Large intestine (tissue), 3 donors: ENCODE results near the gene LIMCH1. TPM values are rescaled to one million over a fixed set of nuclear protein-coding genes. Genes with fewer than 3 reads are reported as not detected.

Experiments
- DNase-seq, 2 donors: peaks; one replicate each; pipeline versions ENCODE4 v3.0.0 to v3.0.0-alpha.2; 2013
- H3K27ac ChIP-seq: one replicate; pipeline ENCODE4 v1.5.1; 2013; ENCODE audit warnings: low read length
- H3K27me3 ChIP-seq: 2 replicates; pipeline ENCODE4 v1.6.1; 2013; ENCODE audit warnings: low read length; ENCODE audit not compliant: control insufficient read depth, insufficient read depth
- H3K36me3 ChIP-seq: 2 replicates; pipeline ENCODE4 v1.6.1; 2013; ENCODE audit warnings: low read length; ENCODE audit not compliant: control insufficient read depth, insufficient read depth
- H3K4me1 ChIP-seq: one replicate; pipeline ENCODE4 v1.6.1; 2013; ENCODE audit warnings: low read length; ENCODE audit not compliant: control insufficient read depth, insufficient read depth
- H3K4me3 ChIP-seq: one replicate; pipeline ENCODE4 v1.5.1; 2013; ENCODE audit warnings: low read length
- H3K9me3 ChIP-seq: one replicate; pipeline ENCODE4 v1.6.1; 2013; ENCODE audit warnings: mild to moderate bottlenecking, low read depth, low read length, moderate library complexity; ENCODE audit not compliant: control insufficient read depth
- WGBS: methylation state at CpG from one replicate; pipeline ENCODE4 v1.1.5; 2013; ENCODE audit warnings: low lambda C conversion rate; ENCODE audit not compliant: insufficient coverage; 5-methylcytosine and 5-hydroxymethylcytosine counted together
- polyA plus RNA-seq: library from polyadenylated mRNA; unstranded; fragments of 120-200 nt; gene quantifications from one replicate; pipeline ENCODE4 v1.2.1, GENCODE V29; 2013

LIMCH1 gene
- polyA plus RNA-seq, 1 donor, result 18.6 TPM

GRCh38 chr4:41652971-41653370 lies 115.0 kb downstream of the LIMCH1 start:
- H3K9me3 ChIP-seq, result no peaks in the 10 kb centered on the region
- WGBS, result no CpG with 5 or more reads among the region's 1 CpG

GRCh38 chr4:41653523-41653922 lies 115.6 kb downstream of the LIMCH1 start:
- H3K4me1 ChIP-seq, result no peaks in the 10 kb centered on the region
- H3K27me3 ChIP-seq, result peaks cover 3% of the 10 kb centered on the region
- no CpG with 5 or more reads among the region's 6 CpGs for WGBS
- no peak overlapping the region for H3K4me3 ChIP-seq
- no peaks in the 10 kb centered on the region for H3K9me3 ChIP-seq
- no peaks in the 10 kb centered on the region for H3K36me3 ChIP-seq
- DNase-seq, result no peak
- H3K27ac ChIP-seq, result no peak overlapping the region

More at GRCh38 chr4:41652971-41653370, 115.0 kb downstream of the LIMCH1 start:
- no peak for DNase-seq
- Histone ChIP-seq H3K4me3 (no peak overlapping the region), H3K36me3 (no peaks in the 10 kb centered on the region), H3K27me3 (peaks cover 3% of the 10 kb centered on the region), H3K4me1 (no peaks in the 10 kb centered on the region), H3K27ac (no peak overlapping the region)

- no peak overlapping the region for H3K27ac ChIP-seq
- DNase-seq, result no peak
- peaks cover 3% of the 10 kb centered on the region for H3K27me3 ChIP-seq
- no peaks in the 10 kb centered on the region for H3K36me3 ChIP-seq
- WGBS, result 100% methylated on average over 2 of the region's 3 CpGs
- no peaks in the 10 kb centered on the region for H3K4me1 ChIP-seq
- no peak overlapping the region for H3K4me3 ChIP-seq
- H3K9me3 ChIP-seq, result no peaks in the 10 kb centered on the region
Measured at GRCh38 chr4:41655177-41655576, 117.2 kb downstream of the LIMCH1 start.

- DNase-seq, result no peak
- Histone ChIP-seq H3K9me3 (no peaks in the 10 kb centered on the region), H3K4me1 (no peaks in the 10 kb centered on the region), H3K27ac (no peak overlapping the region), H3K36me3 (no peaks in the 10 kb centered on the region), H3K27me3 (peaks cover 3% of the 10 kb centered on the region), H3K4me3 (no peak overlapping the region)
- WGBS, result 78% methylated on average over 2 of the region's 3 CpGs
Measured at GRCh38 chr4:41656106-41656505, 118.1 kb downstream of the LIMCH1 start.

- H3K36me3 ChIP-seq, result no peaks in the 10 kb centered on the region
- H3K4me3 ChIP-seq, result no peak overlapping the region
- WGBS, result 62% methylated on average over 3 of the region's 15 CpGs
- DNase-seq, result no peak
- H3K27me3 ChIP-seq, result peaks cover 3% of the 10 kb centered on the region
- H3K27ac ChIP-seq, result no peak overlapping the region
- H3K4me1 ChIP-seq, result no peaks in the 10 kb centered on the region
- H3K9me3 ChIP-seq, result no peaks in the 10 kb centered on the region
Measured at GRCh38 chr4:41656572-41657520, 118.9 kb downstream of the LIMCH1 start.

GRCh38 chr4:41657561-41657960 lies 119.6 kb downstream of the LIMCH1 start:
- no peaks in the 10 kb centered on the region for H3K9me3 ChIP-seq
- H3K4me1 ChIP-seq, result no peaks in the 10 kb centered on the region
- H3K36me3 ChIP-seq, result no peaks in the 10 kb centered on the region
- no peak overlapping the region for H3K27ac ChIP-seq
- WGBS, result no CpG with 5 or more reads among the region's 4 CpGs
- no peak for DNase-seq
- no peak overlapping the region for H3K4me3 ChIP-seq
- H3K27me3 ChIP-seq, result peaks cover 3% of the 10 kb centered on the region

GRCh38 chr4:41658163-41658562 lies 120.2 kb downstream of the LIMCH1 start:
- Histone ChIP-seq H3K27me3 (peaks cover 3% of the 10 kb centered on the region), H3K9me3 (no peaks in the 10 kb centered on the region), H3K27ac (no peak overlapping the region), H3K36me3 (no peaks in the 10 kb centered on the region), H3K4me3 (no peak overlapping the region), H3K4me1 (no peaks in the 10 kb centered on the region)
- DNase-seq, result no peak
- 67% methylated on average over 1 of the region's 4 CpGs for WGBS

- 73% methylated on average over 2 of the region's 3 CpGs for WGBS
- H3K36me3 ChIP-seq, result no peaks in the 10 kb centered on the region
- H3K4me3 ChIP-seq, result no peak overlapping the region
- peaks cover 3% of the 10 kb centered on the region for H3K27me3 ChIP-seq
- no peaks in the 10 kb centered on the region for H3K4me1 ChIP-seq
- H3K9me3 ChIP-seq, result no peaks in the 10 kb centered on the region
- DNase-seq, result no peak
- no peak overlapping the region for H3K27ac ChIP-seq
Measured at GRCh38 chr4:41660352-41660751, 122.4 kb downstream of the LIMCH1 start.

- no peaks in the 10 kb centered on the region for H3K9me3 ChIP-seq
- H3K27me3 ChIP-seq, result peaks cover 3% of the 10 kb centered on the region
- no peaks in the 10 kb centered on the region for H3K4me1 ChIP-seq
- 66% methylated on average over 5 of the region's 7 CpGs for WGBS
- H3K4me3 ChIP-seq, result no peak overlapping the region
- H3K27ac ChIP-seq, result no peak overlapping the region
- no peaks in the 10 kb centered on the region for H3K36me3 ChIP-seq
- DNase-seq, result peak; percentile 10 to 24
Measured at GRCh38 chr4:41661442-41662076, 123.6 kb downstream of the LIMCH1 start.

- Histone ChIP-seq H3K27me3 (no peaks in the 10 kb centered on the region), H3K36me3 (no peaks in the 10 kb centered on the region), H3K9me3 (no peaks in the 10 kb centered on the region), H3K4me1 (no peaks in the 10 kb centered on the region), H3K4me3 (no peak overlapping the region), H3K27ac (no peak overlapping the region)
- DNase-seq, result no peak
- WGBS, result no CpG with 5 or more reads among the region's 3 CpGs
Measured at GRCh38 chr4:41665636-41666207, 127.8 kb downstream of the LIMCH1 start.
